ENCODE data around the gene SH3PXD2A.
A peak's percentile ranks its signal among the peaks of the same experiment; 100 is the strongest.
"Not testable (repeated sequence)": the region's sequence is repeated elsewhere in the genome, so short reads cannot be mapped to it uniquely, and the experiment has no call there.

SH3PXD2A gene

GRCh38 chr10:103849212-103849877 is 6.0 kb downstream of the SH3PXD2A start:
- DNase-seq: no peak

- DNase-seq: no peak
Measured at GRCh38 chr10:103847909-103848468, 7.4 kb downstream of the SH3PXD2A start.

DNA sequence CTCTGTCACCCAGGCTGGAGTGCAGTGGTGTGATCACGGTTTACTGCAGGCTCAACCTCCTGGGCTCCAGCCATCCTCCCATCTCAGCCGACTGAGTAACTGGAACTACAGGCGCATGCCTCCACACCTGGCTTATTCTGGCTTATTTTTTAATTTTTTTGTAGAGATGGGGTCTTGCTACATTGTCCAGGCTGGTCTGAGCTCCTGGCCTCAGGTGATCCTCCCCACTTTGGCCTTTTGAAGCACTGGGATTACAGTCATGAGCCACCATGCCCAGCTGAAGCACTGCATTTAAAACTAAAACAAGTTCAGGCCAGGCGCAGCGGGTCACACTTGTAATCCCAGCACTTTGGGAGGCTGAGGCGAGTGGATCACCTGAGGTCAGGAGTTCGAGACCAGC is 8.0 kb downstream of the SH3PXD2A start:
- no peak for DNase-seq

DNA sequence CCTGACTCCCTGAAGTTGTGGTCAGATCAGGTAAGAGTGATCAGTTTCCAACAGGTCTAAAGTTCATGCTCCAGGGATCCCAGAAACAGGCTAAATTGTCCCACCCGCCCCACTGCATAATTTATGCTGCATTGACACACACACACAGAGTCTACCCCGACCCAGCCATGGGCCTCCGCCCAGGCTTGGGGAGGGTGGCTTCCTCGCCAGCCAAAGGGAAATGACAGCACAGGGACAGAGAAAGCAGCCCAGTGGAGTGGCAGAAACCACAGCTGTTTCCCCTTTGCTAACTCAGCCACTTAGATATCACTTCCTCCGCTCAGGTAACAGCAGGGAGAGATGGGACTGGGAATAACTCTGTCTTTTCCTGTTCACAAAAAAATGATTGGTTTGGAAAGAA is 9.4 kb downstream of the SH3PXD2A start:
- DNase-seq: no peak

GRCh38 chr10:103845346-103845745 is 10.0 kb downstream of the SH3PXD2A start:
- not testable (repeated sequence) for DNase-seq

- DNase-seq: no peak
Measured at GRCh38 chr10:103843854-103844570, 11.4 kb downstream of the SH3PXD2A start.

GRCh38 chr10:103843045-103843444 is 12.3 kb downstream of the SH3PXD2A start:
- DNase-seq: no peak

DNA sequence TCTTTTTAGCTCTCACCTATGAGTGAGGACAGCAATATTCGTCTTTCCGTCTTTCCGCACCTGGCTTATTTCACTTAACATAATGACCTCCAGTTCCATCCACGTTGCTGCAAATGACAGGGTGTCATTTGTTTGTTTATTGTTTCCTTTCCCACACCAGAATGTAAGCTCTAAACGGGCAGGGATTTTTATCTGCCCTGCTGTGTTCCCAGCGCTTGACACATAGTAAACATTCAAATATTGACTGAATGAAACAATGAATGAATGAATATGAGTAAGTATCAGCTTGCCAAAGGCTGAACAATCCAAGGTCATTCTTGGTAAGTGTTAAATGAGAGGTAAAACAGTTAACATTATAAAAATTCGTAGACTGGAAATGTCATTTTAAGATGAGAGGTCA is 12.8 kb downstream of the SH3PXD2A start:
- no peak for DNase-seq

- no peak for DNase-seq
Measured at GRCh38 chr10:103841519-103841918, 13.9 kb downstream of the SH3PXD2A start.

DNA sequence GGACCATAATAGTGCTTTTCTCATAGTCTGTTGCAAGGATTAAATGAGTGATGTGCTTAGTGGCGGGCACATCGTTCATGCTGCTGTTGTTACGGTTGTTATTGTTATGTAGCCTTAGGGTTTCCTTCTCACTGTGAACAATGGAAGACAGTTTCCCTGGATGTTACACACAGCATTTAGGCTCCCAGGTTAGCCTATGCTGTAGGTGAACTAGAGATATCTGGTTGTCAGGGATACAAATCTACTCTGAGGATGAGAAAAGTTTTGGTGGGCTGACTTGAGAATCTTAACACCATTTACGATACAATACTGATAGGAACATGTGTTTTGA is 14.7 kb downstream of the SH3PXD2A start:
- no peak for DNase-seq

DNA sequence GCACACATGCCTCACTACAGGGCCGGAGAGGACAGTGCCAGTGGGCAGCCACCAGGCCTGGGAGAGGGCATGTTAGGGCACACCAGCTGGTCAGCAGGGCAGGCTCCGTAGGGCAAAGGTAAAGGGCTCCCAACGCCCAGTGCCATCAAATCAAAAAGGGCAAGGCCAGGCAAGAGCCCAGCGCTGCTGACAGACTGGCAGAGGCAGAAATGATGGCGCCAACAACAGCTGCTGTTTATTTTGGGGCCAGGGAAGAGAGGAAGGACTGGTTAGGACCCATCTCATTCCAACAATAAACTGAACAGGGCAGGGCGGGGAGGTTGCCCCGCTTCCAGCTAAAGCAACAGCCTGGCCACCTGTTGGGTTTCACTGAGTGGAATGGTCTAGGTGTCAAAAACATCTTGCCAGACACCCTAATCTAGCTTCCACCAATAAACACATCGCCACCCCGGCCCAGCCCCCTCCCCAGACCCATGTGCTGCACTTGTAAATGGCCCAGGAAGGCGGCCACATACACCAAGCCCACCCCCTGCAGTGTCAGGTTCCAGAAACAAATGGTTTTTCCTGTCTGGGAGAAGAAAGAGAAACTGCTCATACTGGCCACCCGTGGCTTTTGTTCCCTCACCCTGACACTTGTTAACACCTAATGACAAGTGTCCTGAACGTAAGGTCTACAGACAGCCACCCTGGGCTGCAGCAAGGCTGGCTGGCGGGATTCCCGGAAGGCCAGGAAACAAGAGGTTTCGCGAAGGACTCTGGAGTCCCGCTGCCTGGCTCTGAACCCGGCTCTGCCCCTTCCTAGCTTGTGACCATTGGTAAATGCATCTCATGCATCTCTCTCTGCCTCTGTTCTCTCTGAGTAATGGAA is 15.3 kb downstream of the SH3PXD2A start:
- DNase-seq: peak; percentile 60

DNA sequence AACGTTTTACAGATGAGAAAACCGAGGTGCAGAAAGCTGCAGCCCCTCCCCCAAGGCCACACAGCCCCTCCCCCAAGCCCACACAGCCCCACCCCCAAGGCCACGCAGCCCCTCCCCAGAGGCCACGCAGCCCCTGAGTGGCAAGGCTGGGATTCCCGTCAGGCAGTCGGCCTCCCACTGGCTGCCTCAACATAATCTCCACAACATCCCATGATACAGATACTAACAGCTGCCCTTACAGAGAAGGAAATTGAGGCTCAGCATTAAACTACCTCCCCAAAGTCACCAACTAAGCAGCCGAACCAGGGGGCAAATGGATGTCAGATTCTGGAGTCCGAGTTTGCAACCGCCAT is 15.9 kb downstream of the SH3PXD2A start:
- DNase-seq: no peak

DNA sequence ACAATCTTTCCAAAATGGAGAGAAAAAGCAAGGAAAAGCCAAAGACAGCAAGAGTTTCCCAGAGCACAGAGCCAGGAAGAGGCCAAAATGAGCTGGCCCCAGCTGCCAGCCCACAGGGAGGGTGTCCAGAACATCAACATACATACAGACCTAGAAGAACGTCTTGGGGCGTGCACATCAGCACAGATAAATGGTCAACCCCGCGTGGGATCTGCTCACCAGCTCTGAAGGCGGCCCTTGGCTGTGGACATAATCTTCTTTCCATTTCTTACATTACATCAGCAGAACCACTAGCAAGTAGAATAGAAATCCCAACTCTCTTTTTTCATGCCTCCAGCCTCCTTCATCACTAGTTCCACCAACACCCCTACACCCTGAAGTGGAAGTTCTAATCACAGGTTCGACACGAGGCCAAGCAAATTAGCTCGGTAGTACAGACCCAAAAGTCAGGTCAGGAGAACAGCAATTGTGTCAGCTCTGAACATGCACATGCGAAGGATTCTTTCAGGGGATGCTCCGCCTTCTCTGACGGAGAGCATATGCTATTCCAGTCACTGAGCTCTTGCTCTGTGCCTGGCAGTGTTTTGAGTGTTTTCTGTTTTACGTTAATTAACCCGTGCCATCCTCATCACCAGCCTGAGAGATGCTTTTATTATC is 16.4 kb downstream of the SH3PXD2A start:
- DNase-seq: no peak

DNA sequence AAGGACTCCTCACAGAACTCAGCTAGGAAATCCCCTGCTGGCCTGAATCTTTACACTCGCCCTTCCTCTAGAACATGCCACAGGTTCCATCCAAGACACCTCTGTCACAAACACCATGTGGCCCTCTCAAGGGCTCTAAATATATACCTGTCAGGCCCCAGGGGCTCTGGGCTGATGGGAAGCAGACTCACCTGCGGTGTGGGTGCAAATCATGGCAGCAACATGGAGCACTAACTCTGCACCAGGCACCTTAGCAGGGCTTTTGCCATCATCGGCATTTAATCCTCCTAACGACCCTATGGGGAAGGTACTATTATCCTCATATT is 17.3 kb downstream of the SH3PXD2A start:
- DNase-seq: no peak

DNA sequence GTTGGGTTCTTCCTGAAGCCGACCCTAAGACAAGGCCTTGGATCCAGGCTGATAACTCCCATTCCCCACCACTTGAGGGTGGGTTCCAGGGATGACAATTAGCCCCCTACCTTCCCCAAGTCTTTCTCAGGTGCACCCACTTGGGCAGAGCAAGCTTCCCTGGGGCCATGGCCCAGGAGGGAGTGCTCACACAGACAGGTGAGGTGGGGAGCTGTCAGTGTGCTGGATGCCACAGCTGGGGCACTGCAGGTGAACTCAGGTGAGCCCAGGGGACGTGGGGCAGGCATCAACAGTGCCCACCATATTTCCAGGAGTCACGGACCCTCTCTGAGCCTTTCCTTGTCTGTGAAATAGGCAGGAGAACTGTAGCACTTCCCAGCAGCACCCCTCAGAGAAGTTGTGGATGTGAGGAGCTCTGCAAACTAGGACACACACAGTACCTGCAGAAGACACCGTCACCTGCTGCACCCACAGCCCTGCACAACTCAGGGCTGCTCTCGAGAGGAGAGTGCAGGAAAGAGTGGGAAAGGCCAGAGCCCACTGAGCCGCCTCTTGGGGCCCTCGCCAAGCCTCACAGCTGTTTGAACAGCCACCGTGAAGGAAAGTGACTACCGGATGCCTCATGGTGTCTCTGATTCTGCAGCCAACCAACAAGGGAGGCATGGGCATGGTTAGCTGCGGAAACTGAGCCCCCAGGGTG is 17.9 kb downstream of the SH3PXD2A start:
- no peak for DNase-seq

- no peak for DNase-seq
Measured at GRCh38 chr10:103836861-103837260, 18.5 kb downstream of the SH3PXD2A start.

DNA sequence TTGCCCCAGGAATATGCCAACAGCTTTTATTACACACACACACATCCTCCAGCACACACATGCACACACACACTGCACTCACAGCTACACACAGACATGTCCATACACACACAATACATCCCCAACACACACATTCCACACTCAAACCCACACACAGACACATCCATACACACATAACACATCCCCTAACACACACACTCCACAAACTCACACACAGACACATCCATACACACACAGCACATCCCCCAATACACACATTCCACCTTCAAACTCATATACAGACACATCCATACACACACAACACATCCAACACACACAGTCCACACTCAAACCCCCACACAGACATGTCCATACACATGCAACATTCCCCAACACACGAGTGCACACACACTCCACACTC is 19.1 kb downstream of the SH3PXD2A start:
- no peak for DNase-seq

GRCh38 chr10:103835096-103836050 is 20.0 kb downstream of the SH3PXD2A start:
- no peak for DNase-seq

GRCh38 chr10:103834436-103835095 is 20.8 kb downstream of the SH3PXD2A start:
- no peak for DNase-seq

- peak; percentile 23 for DNase-seq
Measured at GRCh38 chr10:103833731-103834365, 21.5 kb downstream of the SH3PXD2A start.
